DMS 273 (cell line): ENCODE measurements around the gene SLC17A4.

ENCODE experiments used
- DNase-seq: peaks from one replicate; lab custom pipeline; 2025; ENCODE audit not compliant: unreplicated experiment; lab: John Stamatoyannopoulos, UW

Gene SLC17A4

DNA sequence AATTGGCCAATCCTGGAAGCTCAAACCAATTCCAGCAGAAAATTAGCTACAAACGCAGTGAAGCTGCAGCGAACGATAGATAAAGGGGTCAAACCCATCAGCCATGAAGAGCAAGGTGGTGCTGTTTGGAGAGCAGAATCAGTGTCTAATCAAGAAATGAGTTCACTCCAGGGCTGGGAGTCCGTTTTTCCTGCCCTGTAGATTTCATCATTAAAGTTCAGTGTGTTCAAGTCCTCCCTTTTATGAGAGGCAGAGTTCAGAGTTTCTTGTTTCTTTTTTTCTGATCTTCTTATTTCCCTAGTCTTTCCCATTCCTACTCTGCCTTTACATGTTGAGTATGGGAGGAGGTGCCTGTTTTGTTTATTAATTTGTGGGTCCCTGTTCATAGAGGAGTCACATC lies 46.9 kb downstream of the SLC17A4 start:
- no peak for DNase-seq

DNA sequence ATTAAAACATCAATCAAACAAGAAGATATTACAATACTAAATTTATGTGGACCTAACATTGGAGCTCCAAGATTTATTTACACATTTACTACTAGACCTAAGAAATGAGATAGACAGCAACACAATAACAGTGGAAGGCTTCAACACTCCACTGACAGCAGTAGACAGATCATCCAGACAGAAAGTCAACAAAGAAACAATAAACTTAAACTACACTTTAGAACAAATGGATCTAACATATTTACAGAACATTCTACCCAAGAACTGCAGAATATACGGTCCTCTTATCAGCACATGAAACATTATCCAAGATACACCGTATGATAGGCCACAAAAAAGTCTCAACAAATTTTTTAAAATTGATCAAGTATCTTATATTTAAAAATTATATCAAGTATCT lies 50.3 kb downstream of the SLC17A4 start:
- DNase-seq = no peak

DNA sequence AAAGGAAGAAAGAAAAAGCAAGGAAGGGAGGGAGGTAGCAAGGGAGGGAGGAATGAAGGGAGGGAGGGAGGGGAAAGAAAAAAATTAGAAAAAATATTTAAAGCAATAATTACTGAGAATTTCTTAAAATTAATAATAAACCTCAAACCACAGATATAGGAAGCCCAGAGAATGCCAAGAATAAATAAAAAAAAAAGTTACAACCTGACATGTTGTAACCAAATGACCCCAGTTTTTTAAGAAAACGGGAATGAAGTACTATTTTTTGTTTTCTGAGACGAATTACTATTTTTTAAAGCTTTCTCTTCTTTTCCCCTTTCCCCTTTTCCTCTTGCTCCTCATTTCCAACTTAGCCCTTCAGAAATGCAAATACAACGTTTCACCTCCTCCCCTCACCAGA lies 60.7 kb downstream of the SLC17A4 start:
- DNase-seq = no peak

DNA sequence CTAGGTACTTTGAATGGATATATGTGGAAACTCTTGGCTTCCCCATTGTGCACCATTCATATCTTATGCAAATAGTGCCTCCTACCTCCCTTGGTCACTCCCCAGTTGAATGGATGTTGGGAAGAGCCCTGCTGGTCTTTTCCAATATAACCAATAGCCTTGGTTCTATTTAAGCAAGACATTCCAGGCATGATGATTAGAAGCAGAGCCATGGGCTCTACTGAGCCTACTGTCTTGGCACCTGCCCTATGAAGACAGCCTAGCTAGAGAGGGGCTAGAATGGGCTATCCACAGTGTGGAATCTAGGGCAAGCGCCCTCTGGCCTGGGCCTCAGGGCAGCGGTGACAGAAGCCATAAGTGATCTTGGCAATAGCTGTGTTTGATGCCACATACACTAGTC lies 61.7 kb downstream of the SLC17A4 start:
- DNase-seq = no peak

DNA sequence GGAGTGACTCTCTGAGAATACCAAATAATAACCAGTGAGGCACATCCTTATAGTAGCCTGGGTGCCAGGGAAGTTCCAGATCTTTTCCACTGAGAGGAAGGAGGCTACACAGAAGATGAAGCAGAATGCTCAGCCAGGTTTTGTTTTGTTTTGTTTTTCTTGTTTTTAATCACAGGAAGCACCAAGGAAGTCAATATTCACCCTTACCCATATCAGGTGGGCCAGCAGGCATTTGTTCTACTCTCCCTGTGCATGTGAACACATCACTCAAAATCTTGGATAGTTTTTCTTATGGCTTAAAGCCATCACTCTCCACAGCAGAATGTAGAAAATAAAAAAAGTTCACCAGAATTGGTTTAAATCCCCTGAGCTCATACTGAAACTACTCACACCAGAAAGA lies 66.8 kb downstream of the SLC17A4 start:
- DNase-seq = no peak

DNA sequence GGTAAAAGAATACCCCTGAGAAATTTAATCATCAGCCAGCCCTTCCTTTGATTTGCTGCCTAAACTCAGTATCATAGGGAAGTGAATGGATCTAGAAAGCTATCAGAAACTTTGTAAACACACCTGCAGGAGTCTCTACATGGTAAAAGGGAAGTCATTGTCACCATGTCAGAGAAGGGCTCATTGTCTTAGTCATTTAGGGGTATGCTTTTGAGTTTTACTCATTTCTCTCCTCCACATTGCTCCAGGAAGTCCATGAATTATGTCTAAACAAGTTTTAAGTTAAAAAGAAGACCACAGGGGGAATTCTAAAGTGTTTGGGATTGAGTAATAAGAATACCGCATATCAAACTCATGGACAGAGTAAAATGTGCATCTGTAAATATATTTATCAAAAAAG lies 74.8 kb downstream of the SLC17A4 start:
- no peak for DNase-seq

DNA sequence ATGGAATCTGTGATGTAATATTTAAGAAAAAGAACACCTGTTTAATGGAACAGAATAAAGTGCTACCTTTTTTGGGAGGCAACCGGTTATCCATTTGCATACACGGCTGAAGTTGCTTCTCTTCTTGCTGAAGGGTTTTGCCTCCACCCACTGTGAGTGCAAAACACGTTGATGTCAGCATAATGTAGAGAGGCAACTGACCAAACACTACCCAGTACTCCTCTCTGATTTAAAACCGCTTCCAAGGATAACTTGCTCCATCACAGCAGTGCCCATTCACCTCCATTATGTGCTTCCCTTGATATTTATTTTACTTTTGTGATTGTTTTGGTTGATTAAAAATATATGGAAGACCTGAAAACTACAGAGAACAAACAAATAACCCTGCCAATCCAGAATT lies 75.9 kb downstream of the SLC17A4 start:
- no peak for DNase-seq
